ENCODE results near the gene CLEC4E. TPM values are rescaled to one million over a fixed set of nuclear protein-coding genes. Genes with fewer than 3 reads are reported as not detected.

Gene CLEC4E
- total and polyA plus RNA-seq, 2 of the 4 experiments (the other 2 are of a cell fraction), result not detected

GRCh38 chr12:8544295-8544694, 3.6 kb upstream of the CLEC4E start:
- Histone ChIP-seq H3K9me3 (ENCODE audit: control insufficient read depth, insufficient read depth, low read length) (no peaks in the 10 kb centered on the region), H3K27ac (ENCODE audit: insufficient read depth, low read length) (no peak overlapping the region), H2BK15ac (ENCODE audit: low read depth, low read length) (no peak overlapping the region), H3K23ac (ENCODE audit: low read depth, low read length) (no peak overlapping the region), H3K4me3 (ENCODE audit: insufficient read depth, low read depth, low read length) (no peak overlapping the region), H2BK120ac (ENCODE audit: low read depth, low read length) (no peak overlapping the region), H4K5ac (ENCODE audit: low read depth, low read length) (no peak overlapping the region), H3K9me1 (ENCODE audit: insufficient read depth, low read length) (no peaks in the 10 kb centered on the region), H2BK5ac (ENCODE audit: low read depth, low read length, poor library complexity, severe bottlenecking) (no peak overlapping the region), H4K91ac (ENCODE audit: insufficient read depth, low read depth, low read length) (no peak overlapping the region), H2AK5ac (ENCODE audit: low read depth, low read length) (no peak overlapping the region), H3K18ac (ENCODE audit: low read depth, low read length) (no peak overlapping the region), H3K79me1 (ENCODE audit: low read depth in 1 of 2, low read length in 2 of 2) (no peaks in the 10 kb centered on the region), H2AK9ac (replicated peaks; ENCODE audit: low read depth, low read length, poor library complexity) (no peak overlapping the region), H3K56ac (ENCODE audit: extremely low read depth, insufficient read depth, low read length) (no peak overlapping the region), H3K14ac (replicated peaks; ENCODE audit: low read depth, low read length) (no peak overlapping the region), H2BK20ac (ENCODE audit: low read depth, low read length) (no peak overlapping the region), H3K27me3 (ENCODE audit: control insufficient read depth, insufficient read depth, low read length) (no peaks in the 10 kb centered on the region), H3K4me2 (ENCODE audit: low read depth, low read length) (no peak overlapping the region), H3K4me1 (ENCODE audit: control insufficient read depth, insufficient read depth, low read length) (no peaks in the 10 kb centered on the region), H3K9ac (ENCODE audit: low read depth, low read length) (no peak overlapping the region), H3K4ac (ENCODE audit: low read depth, low read length) (no peak overlapping the region), H4K20me1 (ENCODE audit: insufficient read depth, low read length) (no peaks in the 10 kb centered on the region), H4K8ac (ENCODE audit: low read depth in 2 of 2, low read length in 2 of 2) (no peak overlapping the region), H2AFZ (replicated peaks; ENCODE audit: low read length, poor library complexity) (no peak overlapping the region), H3K36me3 (ENCODE audit: control insufficient read depth, insufficient read depth, low read length) (no peaks in the 10 kb centered on the region)
- peak; percentile 54 for TF ChIP-seq RAD21 (IDR thresholded peaks at IDR 0.05; ENCODE audit: low read length)
- TF ChIP-seq, protein P1, sequence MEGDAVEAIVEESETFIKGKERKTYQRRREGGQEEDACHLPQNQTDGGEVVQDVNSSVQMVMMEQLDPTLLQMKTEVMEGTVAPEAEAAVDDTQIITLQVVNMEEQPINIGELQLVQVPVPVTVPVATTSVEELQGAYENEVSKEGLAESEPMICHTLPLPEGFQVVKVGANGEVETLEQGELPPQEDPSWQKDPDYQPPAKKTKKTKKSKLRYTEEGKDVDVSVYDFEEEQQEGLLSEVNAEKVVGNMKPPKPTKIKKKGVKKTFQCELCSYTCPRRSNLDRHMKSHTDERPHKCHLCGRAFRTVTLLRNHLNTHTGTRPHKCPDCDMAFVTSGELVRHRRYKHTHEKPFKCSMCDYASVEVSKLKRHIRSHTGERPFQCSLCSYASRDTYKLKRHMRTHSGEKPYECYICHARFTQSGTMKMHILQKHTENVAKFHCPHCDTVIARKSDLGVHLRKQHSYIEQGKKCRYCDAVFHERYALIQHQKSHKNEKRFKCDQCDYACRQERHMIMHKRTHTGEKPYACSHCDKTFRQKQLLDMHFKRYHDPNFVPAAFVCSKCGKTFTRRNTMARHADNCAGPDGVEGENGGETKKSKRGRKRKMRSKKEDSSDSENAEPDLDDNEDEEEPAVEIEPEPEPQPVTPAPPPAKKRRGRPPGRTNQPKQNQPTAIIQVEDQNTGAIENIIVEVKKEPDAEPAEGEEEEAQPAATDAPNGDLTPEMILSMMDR (conservative IDR thresholded peaks at IDR 0.05; ENCODE audit: low read depth, low read length), result peak; percentile 81
- TF ChIP-seq SMC3 (IDR thresholded peaks at IDR 0.05; ENCODE audit: low read depth, low read length), result peak; percentile 43
- TF ChIP-seq BHLHE40 (IDR thresholded peaks at IDR 0.05; ENCODE audit: low read depth, low read length), result no peak
- in situ Hi-C loops (cut with MboI; ENCODE audit: low sequenced_read_pairs), result no loop called here
- ATAC-seq (ENCODE audit: low read depth) (peak; percentile 86), DNase-seq (peak; percentile 59)
- WGBS, 2 experiments (ENCODE audit: extremely low coverage in 2 of 2, insufficient read length in 1 of 2), result no CpG with 5 or more reads among the region's 3 CpGs
- no TSS peak for BruUV-seq (replicated peaks)
- POLR2A ChIA-PET (ENCODE audit: unreplicated experiment), result no interaction called here
- dilution Hi-C loops (cut with HindIII; ENCODE audit: low sequenced_read_pairs, unreplicated experiment), result no loop called here
- intact Hi-C loops (cut with micrococcal nuclease), result loop anchor here (1.0 to 10.0 kb wide), 5 partner anchors 65 to 505 kb away; partner anchors contain the start of gene A2ML1
- CTCF ChIA-PET, result interaction anchor here (0.5 to 1.7 kb wide), 16 partner anchors 9 to 708 kb away, joined by 3 to 16 read pairs (median 6); no protein-coding TSS in a partner anchor

Measured in IMR-90 (cell line).